CD4-positive, CD25-positive, alpha-beta regulatory T cell (primary cell): ENCODE results near the gene TOMM6. TPM values are rescaled to one million over a fixed set of nuclear protein-coding genes. Genes with fewer than 3 reads are reported as not detected.
"Not testable (repeated sequence)": the region's sequence is repeated elsewhere in the genome, so short reads cannot be mapped to it uniquely, and the experiment has no call there.

Experiments used
- ATAC-seq, 2 donors: fragments of 150-1000 bp; cut with Tn5 transposase; one replicate each; pipeline ENCODE4 v1.10.0; 2021; ENCODE audit warnings: low read depth in 2 of 2, moderate number of reproducible peaks in 2 of 2, moderate library complexity in 1 of 2
- DNase-seq, 3 donors: peaks; one replicate each; pipeline versions ENCODE4 v3.0.0 to v3.0.0-alpha.2; 2012 to 2022; ENCODE audit warnings: mixed read lengths in 1 of 3
- H3K27ac ChIP-seq: one replicate; pipeline ENCODE4 v1.7.0; 2013; ENCODE audit warnings: mild to moderate bottlenecking, low read length; ENCODE audit not compliant: insufficient read depth, poor library complexity, severe bottlenecking
- H3K27me3 ChIP-seq: one replicate; pipeline ENCODE4 v1.7.0; 2013; ENCODE audit warnings: low read length; ENCODE audit not compliant: control insufficient read depth, insufficient read depth
- H3K36me3 ChIP-seq: one replicate; pipeline ENCODE4 v1.7.0; 2013; ENCODE audit warnings: mild to moderate bottlenecking, low read length, moderate library complexity; ENCODE audit not compliant: control insufficient read depth, insufficient read depth
- H3K4me1 ChIP-seq: 2 replicates; pipeline ENCODE4 v1.7.0; 2013; ENCODE audit warnings: mild to moderate bottlenecking, low read length; ENCODE audit not compliant: insufficient read depth, control insufficient read depth, poor library complexity, severe bottlenecking
- H3K4me3 ChIP-seq: one replicate; pipeline ENCODE4 v1.7.0; 2013; ENCODE audit warnings: low read depth, mild to moderate bottlenecking, low read length, moderate library complexity
- H3K9me3 ChIP-seq, 2 experiments: 1 replicate in 1 of 2; 2 replicates in 1 of 2; pipeline ENCODE4 v1.7.0; 2013; ENCODE audit warnings: low read length in 2 of 2, mild to moderate bottlenecking in 1 of 2, moderate library complexity in 1 of 2; ENCODE audit not compliant: control insufficient read depth in 2 of 2
- H3K27ac Mint-ChIP-seq, 3 donors: one replicate each; pipeline ENCODE4 v1.8.0; 2020 to 2022; ENCODE audit warnings: mild to moderate bottlenecking in 3 of 3, mixed read lengths in 3 of 3, moderate library complexity in 2 of 3
- H3K27me3 Mint-ChIP-seq: one replicate; pipeline ENCODE4 v1.8.0; 2022; ENCODE audit warnings: mild to moderate bottlenecking, mixed read lengths
- H3K36me3 Mint-ChIP-seq: one replicate; pipeline ENCODE4 v1.8.0; 2020; ENCODE audit warnings: mixed read lengths
- H3K4me1 Mint-ChIP-seq, 4 donors: one replicate each; pipeline ENCODE4 v1.8.0; 2020 to 2022; ENCODE audit warnings: mixed read lengths in 4 of 4, mild to moderate bottlenecking in 1 of 4
- H3K4me3 Mint-ChIP-seq, 4 donors: one replicate each; pipeline ENCODE4 v1.8.0; 2020 to 2022; ENCODE audit warnings: mild to moderate bottlenecking in 4 of 4, mixed read lengths in 4 of 4, moderate library complexity in 3 of 4
- H3K9me3 Mint-ChIP-seq, 7 donors: one replicate each; pipeline ENCODE4 v1.8.0; 2020 to 2022; ENCODE audit warnings: mixed read lengths in 7 of 7, mild to moderate bottlenecking in 3 of 7, moderate library complexity in 2 of 7
- polyA plus RNA-seq, 4 donors: library from polyadenylated mRNA; unstranded; fragments of 300-500 nt; fragmentation: Illumina TruSeq; gene quantifications; one replicate each; pipeline ENCODE4 v1.2.3, GENCODE V29; 2021
- total RNA-seq: library from RNA; stranded (reverse); gene quantifications from one replicate; pipeline ENCODE4 v1.2.3, GENCODE V29; 2022

Gene TOMM6
- total and polyA plus RNA-seq, 5 donors from 2014 or later = 102 to 364 (median 361) TPM

DNA sequence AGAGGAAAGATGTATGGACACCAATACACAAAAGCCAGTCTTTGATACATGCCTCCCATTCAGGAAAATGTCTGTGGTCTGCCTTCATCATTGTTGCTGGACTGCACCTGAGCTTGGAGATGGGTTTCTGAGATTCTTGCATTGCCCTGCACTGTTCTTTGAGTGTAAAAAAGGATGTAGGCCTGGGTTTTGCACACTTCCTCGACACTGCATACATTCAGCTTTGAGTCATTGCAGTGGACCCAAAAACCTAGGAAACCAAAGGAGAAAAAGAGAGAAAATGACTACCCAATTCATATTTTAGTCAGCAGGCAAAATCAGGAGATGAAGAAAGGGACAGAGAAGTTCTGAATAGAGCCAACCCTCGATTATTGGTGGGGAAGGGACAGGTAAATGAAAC lies 9.0 kb downstream of the TOMM6 start:
- Mint-ChIP-seq H3K4me1 (peaks cover 0 to 4% (median 2%) of the 10 kb centered on the region in 4 donors), H3K27ac (peak overlapping the region in 1 of 3 donors; percentile 52), H3K4me3 (no peak overlapping the region), H3K27me3 (no peaks in the 10 kb centered on the region), H3K36me3 (peaks cover 10% of the 10 kb centered on the region), H3K9me3 (no peaks in the 10 kb centered on the region)
- Histone ChIP-seq H3K27ac (no peak overlapping the region), H3K4me1 (no peaks in the 10 kb centered on the region), H3K9me3 (no peaks in the 10 kb centered on the region), H3K36me3 (peaks cover 9% of the 10 kb centered on the region), H3K27me3 (no peaks in the 10 kb centered on the region), H3K4me3 (no peak overlapping the region)
- ATAC-seq (no peak), DNase-seq (no peak)

DNA sequence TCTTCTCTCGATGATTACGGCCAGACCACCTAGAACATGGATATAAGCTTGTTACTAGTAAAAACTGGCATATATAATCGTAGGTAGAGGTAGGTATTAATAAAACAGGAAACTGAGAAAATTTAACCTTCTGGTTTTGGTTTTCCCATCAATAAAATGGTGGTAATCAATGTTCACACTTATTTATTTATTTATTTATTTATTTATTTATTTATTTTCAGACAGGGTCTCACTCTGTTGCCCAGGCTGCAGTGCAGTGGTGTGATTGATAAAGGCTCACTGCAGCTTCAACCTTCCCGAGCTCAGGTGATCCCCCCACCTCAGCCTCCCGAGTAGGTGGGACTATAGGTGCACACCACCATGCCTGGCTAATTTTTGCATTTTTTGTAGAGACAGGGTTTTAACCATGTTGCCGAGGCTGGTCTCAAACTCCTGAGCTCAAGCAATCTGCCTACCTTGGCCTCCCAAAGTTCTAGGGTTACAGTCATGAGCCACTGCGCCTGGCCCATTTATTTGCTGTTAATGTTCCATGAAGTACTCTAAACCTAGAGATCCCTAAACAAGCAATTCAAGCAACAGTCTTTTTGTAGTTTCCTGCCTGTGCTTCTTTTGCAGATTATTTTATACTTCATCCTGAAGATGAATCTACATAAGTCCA lies 11.5 kb downstream of the TOMM6 start:
- peaks cover 4% of the 10 kb centered on the region for H3K36me3 ChIP-seq
- Mint-ChIP-seq H3K27ac (no peak overlapping the region), H3K36me3 (peaks cover 7% of the 10 kb centered on the region), H3K9me3 (no peaks in the 10 kb centered on the region), H3K27me3 (no peaks in the 10 kb centered on the region), H3K4me1 (peaks cover 0 to 7% (median 0%) of the 10 kb centered on the region in 4 donors), H3K4me3 (no peak overlapping the region)
- H3K4me1 ChIP-seq = no peaks in the 10 kb centered on the region
- H3K27ac ChIP-seq = no peak overlapping the region
- no peaks in the 10 kb centered on the region for H3K9me3 ChIP-seq
- ATAC-seq (no peak), DNase-seq (no peak)
- H3K27me3 ChIP-seq = no peaks in the 10 kb centered on the region
- no peak overlapping the region for H3K4me3 ChIP-seq

- Mint-ChIP-seq H3K27ac (no peak overlapping the region), H3K9me3 (no peaks in the 10 kb centered on the region), H3K36me3 (peaks cover 7% of the 10 kb centered on the region), H3K4me3 (no peak overlapping the region), H3K4me1 (peaks cover 0 to 7% (median 0%) of the 10 kb centered on the region in 4 donors), H3K27me3 (no peaks in the 10 kb centered on the region)
- Histone ChIP-seq H3K27me3 (no peaks in the 10 kb centered on the region), H3K27ac (no peak overlapping the region), H3K4me1 (no peaks in the 10 kb centered on the region), H3K9me3 (no peaks in the 10 kb centered on the region), H3K4me3 (no peak overlapping the region), H3K36me3 (peaks cover 4% of the 10 kb centered on the region)
- DNase-seq (no peak), ATAC-seq (no peak)
Observed at GRCh38 chr6:41799559-41799911, 12.0 kb downstream of the TOMM6 start.

- H3K4me1 Mint-ChIP-seq = peaks cover 0 to 7% (median 0%) of the 10 kb centered on the region in 4 donors
- Histone ChIP-seq H3K27me3 (no peaks in the 10 kb centered on the region), H3K4me1 (no peaks in the 10 kb centered on the region), H3K9me3 (no peaks in the 10 kb centered on the region), H3K36me3 (no peaks in the 10 kb centered on the region), H3K4me3 (no peak overlapping the region), H3K27ac (no peak overlapping the region)
- peak overlapping the region in 1 of 3 donors; percentile 11 for H3K27ac Mint-ChIP-seq
- H3K27me3 Mint-ChIP-seq = no peaks in the 10 kb centered on the region
- DNase-seq (no peak), ATAC-seq (no peak)
- peaks cover 5% of the 10 kb centered on the region for H3K36me3 Mint-ChIP-seq
- H3K9me3 Mint-ChIP-seq = no peaks in the 10 kb centered on the region
- H3K4me3 Mint-ChIP-seq = no peak overlapping the region
Observed at GRCh38 chr6:41801380-41801779, 13.9 kb downstream of the TOMM6 start.

DNA sequence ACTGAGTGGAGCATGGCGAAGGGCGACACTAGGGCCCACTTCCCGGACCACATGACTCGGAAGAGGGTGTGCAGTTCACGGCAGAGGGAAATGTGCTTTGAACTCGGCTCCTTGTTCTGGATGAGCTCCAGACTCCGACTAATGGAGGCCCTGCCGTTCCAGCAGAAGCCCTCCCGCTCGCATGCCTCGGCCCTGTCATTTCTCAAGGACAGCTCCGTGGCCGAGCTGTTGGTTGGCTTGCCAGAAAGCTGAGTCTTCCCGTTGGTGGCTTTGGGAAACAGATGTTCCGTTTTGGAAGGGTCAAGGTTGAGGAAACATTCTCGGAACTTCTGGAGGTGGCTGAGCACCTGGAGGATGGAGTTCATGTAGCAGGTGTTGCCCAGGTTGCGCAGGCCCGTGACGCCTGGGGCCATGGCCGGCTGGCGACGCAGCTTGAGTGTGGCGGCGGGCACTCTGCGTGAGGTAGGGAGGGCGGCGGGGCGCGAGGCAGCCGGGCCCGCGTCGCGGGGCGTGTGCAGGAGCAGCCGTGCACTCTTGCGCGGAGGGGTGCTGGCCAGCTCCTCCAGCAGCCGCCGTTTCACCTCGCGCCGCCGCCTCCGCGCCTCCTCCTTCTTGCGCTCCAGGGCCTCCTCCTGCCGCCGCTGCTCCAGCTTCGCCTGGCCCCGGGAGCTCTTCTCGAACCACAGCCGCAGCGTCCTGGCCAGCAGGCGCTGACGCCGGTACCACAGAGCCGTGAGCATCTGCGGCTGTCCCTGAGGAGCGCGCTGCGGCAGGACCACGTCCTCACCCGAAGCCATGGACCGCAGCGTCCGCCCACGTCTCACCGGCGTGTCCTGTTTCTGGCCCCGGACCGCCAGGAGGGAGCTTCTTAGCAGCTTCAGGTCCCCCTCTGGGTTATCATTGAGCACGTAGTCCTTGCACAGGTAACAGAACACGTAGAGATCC lies 18.6 kb downstream of the TOMM6 start:
- ATAC-seq = no peak
- Mint-ChIP-seq H3K4me3 (no peak overlapping the region), H3K4me1 (peaks cover 0 to 7% (median 1%) of the 10 kb centered on the region in 4 donors)

DNA sequence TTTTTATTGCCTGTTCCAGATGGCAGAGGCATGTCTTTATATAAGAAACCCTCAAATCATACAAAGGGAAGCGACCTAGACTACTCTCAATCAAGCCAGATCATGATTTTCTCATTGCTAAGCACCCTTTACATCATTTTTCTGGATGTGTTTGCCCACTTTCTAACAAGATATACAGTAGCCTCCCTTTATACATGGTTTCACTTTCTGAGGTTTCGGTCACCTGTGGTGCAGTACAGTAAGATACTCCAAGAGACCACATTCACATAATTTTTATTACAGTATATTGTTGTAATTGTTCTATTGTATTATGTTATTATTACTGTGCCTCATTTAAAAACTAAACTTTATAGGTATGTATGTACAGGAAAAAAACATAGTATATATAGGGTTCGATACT lies 23.6 kb downstream of the TOMM6 start:
- no peaks in the 10 kb centered on the region for H3K4me1 ChIP-seq
- peaks cover 0 to 2% (median 1%) of the 10 kb centered on the region in 4 donors for H3K4me1 Mint-ChIP-seq
- H3K4me3 ChIP-seq = no peak overlapping the region
- H3K9me3 Mint-ChIP-seq = no peaks in the 10 kb centered on the region
- no peaks in the 10 kb centered on the region for H3K27me3 Mint-ChIP-seq
- H3K4me3 Mint-ChIP-seq = no peak overlapping the region
- H3K36me3 Mint-ChIP-seq = no peaks in the 10 kb centered on the region
- H3K27ac ChIP-seq = no peak overlapping the region
- H3K36me3 ChIP-seq = no peaks in the 10 kb centered on the region
- H3K9me3 ChIP-seq = no peaks in the 10 kb centered on the region
- DNase-seq = no peak
- H3K27ac Mint-ChIP-seq = no peak overlapping the region
- no peaks in the 10 kb centered on the region for H3K27me3 ChIP-seq
- ATAC-seq = no peak

More for the DNA sequence above, 18.6 kb downstream of the TOMM6 start:
- Mint-ChIP-seq H3K9me3 (no peaks in the 10 kb centered on the region), H3K27me3 (no peaks in the 10 kb centered on the region), H3K27ac (no peak overlapping the region), H3K36me3 (peaks cover 3% of the 10 kb centered on the region)
- Histone ChIP-seq H3K4me1 (no peaks in the 10 kb centered on the region), H3K27me3 (no peaks in the 10 kb centered on the region), H3K9me3 (no peaks in the 10 kb centered on the region), H3K4me3 (no peak overlapping the region), H3K36me3 (no peaks in the 10 kb centered on the region), H3K27ac (no peak overlapping the region)
- DNase-seq = no peak

- not testable (repeated sequence) for H3K36me3 Mint-ChIP-seq, H3K36me3 ChIP-seq, H3K4me3 ChIP-seq, DNase-seq, H3K27ac ChIP-seq, H3K9me3 Mint-ChIP-seq, H3K27ac Mint-ChIP-seq, H3K27me3 Mint-ChIP-seq, H3K27me3 ChIP-seq, H3K9me3 ChIP-seq, ATAC-seq, H3K4me1 Mint-ChIP-seq, H3K4me1 ChIP-seq, H3K4me3 Mint-ChIP-seq
Observed at GRCh38 chr6:41811946-41812345, 24.5 kb downstream of the TOMM6 start.
